ENCODE data around the gene MLEC.

MLEC gene

GRCh38 chr12:120712610-120713009 is 25.7 kb downstream of the MLEC start:
- Histone ChIP-seq H3K36me3 (ENCODE audit: control insufficient read depth in 1 of 2, insufficient read depth in 2 of 2, low read length in 2 of 2) (peaks cover 19 to 29% of the 10 kb centered on the region in 2 donors), H3K9me3 (ENCODE audit: control insufficient read depth in 1 of 2, low read length in 2 of 2) (no peaks in the 10 kb centered on the region), H3K4me3 (ENCODE audit: low read depth in 1 of 2, low read length in 2 of 2) (no peak overlapping the region), H3K27me3 (ENCODE audit: low read depth, low read length) (no peaks in the 10 kb centered on the region), H3K27ac (ENCODE audit: low read length) (no peak overlapping the region), H3K4me1 (ENCODE audit: control insufficient read depth in 1 of 2, insufficient read depth in 2 of 2, low read length in 2 of 2) (peaks cover 8 to 18% of the 10 kb centered on the region in 2 donors)

GRCh38 chr12:120713861-120714482 is 27.0 kb downstream of the MLEC start:
- H3K9me3 ChIP-seq (ENCODE audit: control insufficient read depth in 1 of 2, low read length in 2 of 2), result no peaks in the 10 kb centered on the region
- no peaks in the 10 kb centered on the region for H3K27me3 ChIP-seq (ENCODE audit: low read depth, low read length)
- H3K4me1 ChIP-seq (ENCODE audit: control insufficient read depth in 1 of 2, insufficient read depth in 2 of 2, low read length in 2 of 2), result peaks cover 8 to 18% of the 10 kb centered on the region in 2 donors
- no peak overlapping the region for H3K4me3 ChIP-seq (ENCODE audit: low read depth in 1 of 2, low read length in 2 of 2)
- peaks cover 23 to 42% of the 10 kb centered on the region in 2 donors for H3K36me3 ChIP-seq (ENCODE audit: control insufficient read depth in 1 of 2, insufficient read depth in 2 of 2, low read length in 2 of 2)
- no peak overlapping the region for H3K27ac ChIP-seq (ENCODE audit: low read length)

GRCh38 chr12:120718055-120718454 is 31.1 kb downstream of the MLEC start:
- H3K27ac ChIP-seq (ENCODE audit: low read length), result no peak overlapping the region
- peaks cover 56 to 82% of the 10 kb centered on the region in 2 donors for H3K36me3 ChIP-seq (ENCODE audit: control insufficient read depth in 1 of 2, insufficient read depth in 2 of 2, low read length in 2 of 2)
- H3K4me1 ChIP-seq (ENCODE audit: control insufficient read depth in 1 of 2, insufficient read depth in 2 of 2, low read length in 2 of 2), result peaks cover 0 to 3% of the 10 kb centered on the region in 2 donors
- H3K4me3 ChIP-seq (ENCODE audit: low read depth in 1 of 2, low read length in 2 of 2), result no peak overlapping the region
- no peaks in the 10 kb centered on the region for H3K27me3 ChIP-seq (ENCODE audit: low read depth, low read length)
- no peaks in the 10 kb centered on the region for H3K9me3 ChIP-seq (ENCODE audit: control insufficient read depth in 1 of 2, low read length in 2 of 2)

- no peaks in the 10 kb centered on the region for H3K4me1 ChIP-seq (ENCODE audit: control insufficient read depth in 1 of 2, insufficient read depth in 2 of 2, low read length in 2 of 2)
- no peaks in the 10 kb centered on the region for H3K27me3 ChIP-seq (ENCODE audit: low read depth, low read length)
- peaks cover 50 to 80% of the 10 kb centered on the region in 2 donors for H3K36me3 ChIP-seq (ENCODE audit: control insufficient read depth in 1 of 2, insufficient read depth in 2 of 2, low read length in 2 of 2)
- peak overlapping the region; percentile 59 for H3K27ac ChIP-seq (ENCODE audit: low read length)
- no peak overlapping the region for H3K4me3 ChIP-seq (ENCODE audit: low read depth in 1 of 2, low read length in 2 of 2)
- no peaks in the 10 kb centered on the region for H3K9me3 ChIP-seq (ENCODE audit: control insufficient read depth in 1 of 2, low read length in 2 of 2)
Observed at GRCh38 chr12:120719072-120719471, 32.1 kb downstream of the MLEC start.

- H3K27ac ChIP-seq (ENCODE audit: low read length), result peak overlapping the region; percentile 59
- no peaks in the 10 kb centered on the region for H3K27me3 ChIP-seq (ENCODE audit: low read depth, low read length)
- no peak overlapping the region for H3K4me3 ChIP-seq (ENCODE audit: low read depth in 1 of 2, low read length in 2 of 2)
- peaks cover 0 to under 1% of the 10 kb centered on the region in 2 donors for H3K4me1 ChIP-seq (ENCODE audit: control insufficient read depth in 1 of 2, insufficient read depth in 2 of 2, low read length in 2 of 2)
- no peaks in the 10 kb centered on the region for H3K9me3 ChIP-seq (ENCODE audit: control insufficient read depth in 1 of 2, low read length in 2 of 2)
- H3K36me3 ChIP-seq (ENCODE audit: control insufficient read depth in 1 of 2, insufficient read depth in 2 of 2, low read length in 2 of 2), result peaks cover 50 to 76% of the 10 kb centered on the region in 2 donors
Observed at GRCh38 chr12:120719496-120720233, 32.7 kb downstream of the MLEC start.

GRCh38 chr12:120720234-120720986 is 33.5 kb downstream of the MLEC start:
- peaks cover 50 to 70% of the 10 kb centered on the region in 2 donors for H3K36me3 ChIP-seq (ENCODE audit: control insufficient read depth in 1 of 2, insufficient read depth in 2 of 2, low read length in 2 of 2)
- no peak overlapping the region for H3K27ac ChIP-seq (ENCODE audit: low read length)

GRCh38 chr12:120720987-120721801 is 34.2 kb downstream of the MLEC start:
- H3K27me3 ChIP-seq (ENCODE audit: low read depth, low read length), result no peaks in the 10 kb centered on the region
- H3K36me3 ChIP-seq (ENCODE audit: control insufficient read depth in 1 of 2, insufficient read depth in 2 of 2, low read length in 2 of 2), result peaks cover 49 to 68% of the 10 kb centered on the region in 2 donors
- H3K9me3 ChIP-seq (ENCODE audit: control insufficient read depth in 1 of 2, low read length in 2 of 2), result no peaks in the 10 kb centered on the region
- no peak overlapping the region for H3K27ac ChIP-seq (ENCODE audit: low read length)
- H3K4me3 ChIP-seq (ENCODE audit: low read depth in 1 of 2, low read length in 2 of 2), result no peak overlapping the region
- H3K4me1 ChIP-seq (ENCODE audit: control insufficient read depth in 1 of 2, insufficient read depth in 2 of 2, low read length in 2 of 2), result peaks cover 0 to 12% of the 10 kb centered on the region in 2 donors

More at GRCh38 chr12:120720234-120720986, 33.5 kb downstream of the MLEC start:
- Histone ChIP-seq H3K9me3 (ENCODE audit: control insufficient read depth in 1 of 2, low read length in 2 of 2) (no peaks in the 10 kb centered on the region), H3K27me3 (ENCODE audit: low read depth, low read length) (no peaks in the 10 kb centered on the region), H3K4me1 (ENCODE audit: control insufficient read depth in 1 of 2, insufficient read depth in 2 of 2, low read length in 2 of 2) (peaks cover 0 to 7% of the 10 kb centered on the region in 2 donors), H3K4me3 (ENCODE audit: low read depth in 1 of 2, low read length in 2 of 2) (no peak overlapping the region)

GRCh38 chr12:120721866-120722265 is 34.9 kb downstream of the MLEC start:
- H3K27ac ChIP-seq (ENCODE audit: low read length), result no peak overlapping the region
- peaks cover 42 to 61% of the 10 kb centered on the region in 2 donors for H3K36me3 ChIP-seq (ENCODE audit: control insufficient read depth in 1 of 2, insufficient read depth in 2 of 2, low read length in 2 of 2)

GRCh38 chr12:120722784-120723183 is 35.8 kb downstream of the MLEC start:
- no peaks in the 10 kb centered on the region for H3K9me3 ChIP-seq (ENCODE audit: control insufficient read depth in 1 of 2, low read length in 2 of 2)
- H3K27me3 ChIP-seq (ENCODE audit: low read depth, low read length), result no peaks in the 10 kb centered on the region
- peaks cover 39 to 56% of the 10 kb centered on the region in 2 donors for H3K36me3 ChIP-seq (ENCODE audit: control insufficient read depth in 1 of 2, insufficient read depth in 2 of 2, low read length in 2 of 2)
- peaks cover 0 to 16% of the 10 kb centered on the region in 2 donors for H3K4me1 ChIP-seq (ENCODE audit: control insufficient read depth in 1 of 2, insufficient read depth in 2 of 2, low read length in 2 of 2)
- H3K27ac ChIP-seq (ENCODE audit: low read length), result no peak overlapping the region
- no peak overlapping the region for H3K4me3 ChIP-seq (ENCODE audit: low read depth in 1 of 2, low read length in 2 of 2)

More at GRCh38 chr12:120721866-120722265, 34.9 kb downstream of the MLEC start:
- Histone ChIP-seq H3K9me3 (ENCODE audit: control insufficient read depth in 1 of 2, low read length in 2 of 2) (no peaks in the 10 kb centered on the region), H3K4me1 (ENCODE audit: control insufficient read depth in 1 of 2, insufficient read depth in 2 of 2, low read length in 2 of 2) (peaks cover 0 to 16% of the 10 kb centered on the region in 2 donors), H3K4me3 (ENCODE audit: low read depth in 1 of 2, low read length in 2 of 2) (no peak overlapping the region), H3K27me3 (ENCODE audit: low read depth, low read length) (no peaks in the 10 kb centered on the region)

- Histone ChIP-seq H3K36me3 (ENCODE audit: control insufficient read depth in 1 of 2, insufficient read depth in 2 of 2, low read length in 2 of 2) (peaks cover 36 to 49% of the 10 kb centered on the region in 2 donors), H3K27ac (ENCODE audit: low read length) (no peak overlapping the region), H3K4me1 (ENCODE audit: control insufficient read depth in 1 of 2, insufficient read depth in 2 of 2, low read length in 2 of 2) (peaks cover 0 to 16% of the 10 kb centered on the region in 2 donors), H3K9me3 (ENCODE audit: control insufficient read depth in 1 of 2, low read length in 2 of 2) (no peaks in the 10 kb centered on the region), H3K27me3 (ENCODE audit: low read depth, low read length) (no peaks in the 10 kb centered on the region), H3K4me3 (ENCODE audit: low read depth in 1 of 2, low read length in 2 of 2) (peak overlapping the region in 1 of 2 donors; percentile 83)
Observed at GRCh38 chr12:120724720-120725119, 37.8 kb downstream of the MLEC start.
